Measurements from ENCODE around the gene SSNA1. TPM values are rescaled to one million over a fixed set of nuclear protein-coding genes. Genes with fewer than 3 reads are reported as not detected.

Gene SSNA1
- total RNA-seq, 1 donor from 2014 or later = 58.1 TPM

- Mint-ChIP-seq H3K36me3 (ENCODE audit: unreplicated experiment) (peaks cover 3% of the 10 kb centered on the region), H3K27ac (ENCODE audit: unreplicated experiment) (peak overlapping the region; percentile 27), H3K9me3 (ENCODE audit: unreplicated experiment) (no peaks in the 10 kb centered on the region), H3K4me1 (ENCODE audit: unreplicated experiment) (peaks cover 5% of the 10 kb centered on the region), H3K27me3 (ENCODE audit: unreplicated experiment) (no peaks in the 10 kb centered on the region), H3K4me3 (ENCODE audit: unreplicated experiment) (no peak overlapping the region)
- no peak for TF ChIP-seq CTCF (IDR thresholded peaks at IDR 0.05)
- no peak for DNase-seq (ENCODE audit: extremely low spot score, unreplicated experiment)
Observed at GRCh38 chr9:137217276-137218211, 29.1 kb downstream of the SSNA1 start.

- no peaks in the 10 kb centered on the region for H3K9me3 Mint-ChIP-seq (ENCODE audit: unreplicated experiment)
- DNase-seq (ENCODE audit: extremely low spot score, unreplicated experiment) = no peak
- H3K4me1 Mint-ChIP-seq (ENCODE audit: unreplicated experiment) = peaks cover 10% of the 10 kb centered on the region
- H3K27ac Mint-ChIP-seq (ENCODE audit: unreplicated experiment) = no peak overlapping the region
- H3K4me3 Mint-ChIP-seq (ENCODE audit: unreplicated experiment) = no peak overlapping the region
- no peaks in the 10 kb centered on the region for H3K36me3 Mint-ChIP-seq (ENCODE audit: unreplicated experiment)
- no peak for TF ChIP-seq CTCF (IDR thresholded peaks at IDR 0.05)
- no peaks in the 10 kb centered on the region for H3K27me3 Mint-ChIP-seq (ENCODE audit: unreplicated experiment)
Observed at GRCh38 chr9:137218212-137218753, 29.8 kb downstream of the SSNA1 start.

- no peak overlapping the region for H3K4me3 Mint-ChIP-seq (ENCODE audit: unreplicated experiment)
- H3K9me3 Mint-ChIP-seq (ENCODE audit: unreplicated experiment) = no peaks in the 10 kb centered on the region
- H3K36me3 Mint-ChIP-seq (ENCODE audit: unreplicated experiment) = no peaks in the 10 kb centered on the region
- no peak overlapping the region for H3K27ac Mint-ChIP-seq (ENCODE audit: unreplicated experiment)
- peaks cover 10% of the 10 kb centered on the region for H3K4me1 Mint-ChIP-seq (ENCODE audit: unreplicated experiment)
- DNase-seq (ENCODE audit: extremely low spot score, unreplicated experiment) = no peak
- no peaks in the 10 kb centered on the region for H3K27me3 Mint-ChIP-seq (ENCODE audit: unreplicated experiment)
- TF ChIP-seq CTCF (IDR thresholded peaks at IDR 0.05) = no peak
Observed at GRCh38 chr9:137218754-137219271, 30.3 kb downstream of the SSNA1 start.

GRCh38 chr9:137219757-137220316 is 31.4 kb downstream of the SSNA1 start:
- DNase-seq (ENCODE audit: extremely low spot score, unreplicated experiment) = no peak
- Mint-ChIP-seq H3K4me1 (ENCODE audit: unreplicated experiment) (peaks cover 11% of the 10 kb centered on the region), H3K4me3 (ENCODE audit: unreplicated experiment) (no peak overlapping the region), H3K27ac (ENCODE audit: unreplicated experiment) (no peak overlapping the region), H3K9me3 (ENCODE audit: unreplicated experiment) (no peaks in the 10 kb centered on the region), H3K27me3 (ENCODE audit: unreplicated experiment) (no peaks in the 10 kb centered on the region), H3K36me3 (ENCODE audit: unreplicated experiment) (no peaks in the 10 kb centered on the region)
- no peak for TF ChIP-seq CTCF (IDR thresholded peaks at IDR 0.05)

Data from osteocyte (in vitro differentiated cells).